NCI-H2107 treated with DMSO at 0.1 percent for 48 hours (cell line): Measurements from ENCODE around the gene LAMB3.
A peak's percentile ranks its signal among the peaks of the same experiment; 100 is the strongest.

Source experiments
- DNase-seq: peaks from one replicate; lab custom pipeline; 2025; ENCODE audit not compliant: unreplicated experiment; lab: John Stamatoyannopoulos, UW

Gene LAMB3

DNA sequence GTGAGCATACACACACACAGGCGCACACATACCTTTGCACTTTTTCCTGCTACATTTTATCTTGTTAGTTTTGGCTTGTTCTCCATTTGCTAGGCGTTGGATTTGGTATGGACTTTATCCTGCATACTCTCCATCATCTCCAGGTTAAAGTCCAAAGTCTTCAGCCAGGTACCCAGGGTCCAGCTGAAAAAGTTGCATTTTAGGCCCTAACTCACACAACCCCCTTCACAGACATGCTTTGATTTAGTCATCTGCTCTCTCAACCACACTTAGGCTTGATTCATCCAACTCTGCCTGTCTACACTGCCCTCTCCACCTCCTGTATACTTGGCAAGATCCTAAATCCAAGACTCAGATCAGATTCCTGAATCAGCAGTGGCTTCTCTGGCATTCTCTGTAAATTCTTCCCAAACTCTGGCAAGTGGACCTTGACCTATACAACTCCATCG lies 10.7 kb upstream of the LAMB3 start:
- DNase-seq: no peak

DNA sequence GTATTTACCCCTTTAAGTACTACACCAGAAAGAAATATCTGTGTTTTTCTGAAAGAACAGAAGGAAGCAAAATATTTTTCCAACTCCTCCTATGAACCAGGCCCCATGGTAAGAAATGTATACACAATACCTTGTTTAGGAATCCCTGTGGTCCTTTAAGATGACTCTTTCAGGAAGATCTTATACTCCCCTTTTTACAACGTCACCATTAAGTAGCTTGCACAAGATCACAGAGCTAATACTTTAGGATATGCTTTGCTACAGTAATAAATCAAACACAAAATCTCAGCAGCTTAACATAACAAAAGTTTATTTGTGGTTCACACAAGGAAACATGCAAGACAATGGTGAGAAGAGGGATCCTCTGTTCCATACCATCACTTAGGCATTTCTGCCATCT lies 8.8 kb upstream of the LAMB3 start:
- no peak for DNase-seq

DNA sequence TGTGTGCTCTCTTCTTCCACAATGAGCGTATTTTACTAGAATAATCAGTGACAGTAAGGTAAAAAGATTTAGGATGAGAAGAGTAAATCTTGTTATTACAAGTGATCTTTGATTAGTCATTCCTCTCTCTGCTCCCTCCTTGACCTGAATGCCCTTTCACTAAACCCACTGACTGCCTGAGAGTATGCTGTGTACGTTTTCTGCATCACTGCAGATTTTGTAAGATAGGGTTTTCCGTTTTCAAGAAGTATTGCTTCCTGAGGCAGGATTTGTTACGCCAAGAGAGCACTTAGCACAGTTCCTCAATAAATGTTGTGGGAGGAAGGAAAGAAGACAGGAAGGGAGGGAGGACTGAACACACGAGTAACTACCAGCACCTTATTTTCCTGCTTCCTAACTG lies 7.7 kb upstream of the LAMB3 start:
- no peak for DNase-seq

DNA sequence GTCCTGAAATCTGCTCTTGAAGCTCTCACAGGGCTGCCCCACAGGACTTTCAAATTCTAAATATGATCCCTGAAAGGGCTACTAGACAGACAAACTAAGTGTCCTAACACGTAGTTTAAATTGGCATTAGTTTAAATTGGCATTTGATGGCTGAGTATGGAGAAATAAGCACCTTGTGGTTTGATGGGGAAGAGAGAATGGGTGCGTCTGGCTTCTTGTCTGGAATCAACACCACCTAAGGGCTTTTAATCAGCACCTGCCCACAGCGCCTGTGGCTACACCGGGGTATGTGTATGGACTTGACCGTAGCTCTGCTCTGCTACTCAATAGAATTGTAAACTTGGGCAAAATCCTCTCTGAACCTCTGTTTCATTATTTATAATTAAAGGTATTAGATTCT lies 5.7 kb upstream of the LAMB3 start:
- peak; percentile 41 for DNase-seq

DNA sequence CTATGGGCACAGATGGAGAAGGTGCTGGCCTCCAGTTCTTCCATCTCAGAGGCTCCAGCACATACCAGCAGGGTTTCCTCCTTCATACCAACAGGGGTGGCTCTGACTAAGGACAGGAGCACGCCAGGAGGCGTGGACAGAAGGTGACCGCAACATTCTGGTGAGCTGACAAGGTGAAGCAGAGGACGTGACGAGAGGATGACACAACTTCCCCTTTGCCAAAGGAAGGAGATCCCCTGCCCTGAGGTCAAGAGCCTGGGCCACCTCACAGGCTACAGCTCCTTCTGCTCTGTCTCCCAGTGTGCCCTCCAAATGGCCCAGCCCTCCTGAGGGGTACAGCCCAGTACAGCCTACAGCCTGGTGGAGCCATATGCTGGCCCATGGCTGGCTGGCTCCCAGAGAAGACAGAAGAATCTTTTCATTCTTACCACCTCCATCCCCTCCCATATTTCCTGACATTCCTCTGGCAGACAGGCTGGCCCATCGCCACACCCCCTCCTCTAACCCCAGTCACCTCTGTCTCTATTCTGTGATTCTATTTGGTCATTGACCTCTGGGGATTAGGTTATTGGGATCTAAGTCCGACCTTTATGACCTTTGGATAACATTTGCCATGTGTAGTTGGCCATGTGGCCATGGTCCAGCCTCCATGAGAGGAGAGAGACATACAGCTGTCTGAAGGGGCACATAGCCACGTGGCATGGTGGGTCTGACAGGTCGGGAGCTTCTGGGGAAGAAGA lies 5.1 kb upstream of the LAMB3 start:
- DNase-seq: no peak

DNA sequence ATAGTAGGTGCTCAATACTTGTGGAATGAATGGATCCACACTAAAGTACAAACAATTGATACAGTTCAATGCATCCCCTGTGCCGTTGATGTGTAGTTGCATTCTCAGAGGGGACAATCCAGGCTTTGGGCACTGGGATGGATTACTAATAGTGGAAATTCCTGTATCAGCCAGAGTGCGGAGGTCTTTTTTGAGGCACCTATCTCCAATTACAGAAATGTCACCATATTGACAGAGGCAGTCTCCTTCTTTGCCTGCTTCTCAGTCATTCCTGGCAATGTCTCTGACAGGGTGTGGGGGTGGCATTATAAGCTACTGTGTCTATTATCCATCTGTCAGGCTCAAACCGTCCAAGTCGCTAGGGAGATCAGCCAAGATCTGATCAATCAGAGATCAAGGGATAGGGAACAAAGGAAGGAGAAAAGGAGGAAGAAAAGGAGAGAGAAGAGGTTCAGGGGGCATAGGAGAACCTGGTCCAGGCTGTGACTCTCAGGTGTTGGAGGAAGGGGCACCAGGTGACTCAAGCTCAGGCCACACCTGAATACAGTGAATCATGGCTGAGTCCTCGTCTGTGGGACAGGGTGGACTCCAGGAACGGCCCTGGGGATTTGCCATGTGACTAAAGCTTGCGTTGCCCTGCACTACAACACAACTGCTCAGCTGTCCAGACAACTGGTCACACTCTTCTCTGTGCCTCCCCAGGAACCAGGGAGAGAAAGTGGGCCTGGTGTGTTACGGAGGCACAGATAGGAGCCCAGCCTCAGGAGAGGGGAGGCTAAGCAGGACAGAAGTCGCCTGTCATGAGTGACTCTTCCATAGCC lies 3.4 kb upstream of the LAMB3 start:
- no peak for DNase-seq

DNA sequence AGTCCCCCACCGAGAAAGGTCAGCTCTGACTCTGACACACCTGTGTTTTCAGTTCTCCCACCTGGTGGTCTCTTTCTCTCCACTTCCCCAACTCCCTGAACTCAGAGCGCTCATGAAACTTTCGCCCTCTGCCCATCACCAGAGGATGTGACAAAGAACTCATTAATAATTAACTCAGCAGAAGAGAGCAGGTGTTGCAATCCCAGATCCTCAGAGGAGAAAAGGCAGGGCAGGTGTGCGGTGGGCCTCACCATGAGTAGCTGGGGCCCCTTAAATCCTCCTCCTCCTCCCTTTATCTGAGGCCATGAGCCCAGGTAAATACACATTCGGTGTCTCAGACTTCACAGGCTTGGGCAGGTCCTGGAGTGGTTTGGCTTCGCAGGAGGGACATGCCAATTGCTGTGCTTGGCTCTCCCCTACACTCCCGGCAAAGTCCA lies 1.7 kb upstream of the LAMB3 start:
- no peak for DNase-seq

DNA sequence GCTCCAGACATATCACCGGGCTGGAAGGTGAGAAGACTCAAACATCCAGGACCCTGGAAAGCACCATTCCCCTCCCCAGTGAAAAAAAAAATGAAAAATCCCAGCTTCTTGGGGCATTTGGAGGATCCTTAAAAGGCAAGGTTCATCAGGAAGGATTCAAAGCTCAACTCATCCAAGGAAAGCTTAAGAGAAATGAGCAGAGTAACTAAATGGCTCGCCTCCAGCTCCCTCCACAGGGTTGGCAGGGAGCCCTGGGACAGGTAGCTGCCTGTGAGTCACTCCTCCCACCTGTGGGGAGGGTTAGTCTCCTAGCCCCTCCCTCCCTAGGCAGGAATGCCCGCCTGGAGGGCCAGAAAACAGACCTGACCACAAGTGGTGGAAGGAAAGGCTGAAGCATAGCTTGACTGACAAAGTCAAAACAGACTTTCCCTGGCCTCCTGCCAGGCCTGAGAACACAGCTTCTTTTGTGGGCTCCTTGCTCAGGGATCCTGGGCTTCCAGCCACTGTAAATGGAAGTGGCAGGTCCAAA lies 712 bp upstream of the LAMB3 start:
- DNase-seq: peak; percentile 92

DNA sequence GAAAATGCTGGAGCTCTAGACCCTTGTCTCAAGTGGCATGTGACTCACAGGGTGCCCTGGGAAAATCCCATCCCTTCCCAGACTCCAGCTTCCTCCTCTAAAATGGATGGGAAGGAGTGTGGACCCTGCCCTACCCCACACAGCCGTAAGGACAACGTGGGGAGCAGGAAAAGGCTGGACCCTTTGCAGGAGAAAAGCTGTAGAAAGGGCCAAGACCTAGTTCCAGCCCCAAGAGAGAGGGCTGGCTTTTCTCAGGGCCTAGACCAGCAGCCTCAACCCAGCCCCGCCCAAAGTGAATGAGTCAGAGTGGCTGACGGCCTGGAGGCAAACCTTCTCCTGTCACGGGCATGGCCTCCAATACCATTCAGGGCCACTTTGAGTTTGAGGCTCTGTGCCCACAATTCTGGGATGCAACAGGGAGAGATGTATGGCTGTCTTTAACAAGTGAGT lies 1.1 kb downstream of the LAMB3 start:
- no peak for DNase-seq

DNA sequence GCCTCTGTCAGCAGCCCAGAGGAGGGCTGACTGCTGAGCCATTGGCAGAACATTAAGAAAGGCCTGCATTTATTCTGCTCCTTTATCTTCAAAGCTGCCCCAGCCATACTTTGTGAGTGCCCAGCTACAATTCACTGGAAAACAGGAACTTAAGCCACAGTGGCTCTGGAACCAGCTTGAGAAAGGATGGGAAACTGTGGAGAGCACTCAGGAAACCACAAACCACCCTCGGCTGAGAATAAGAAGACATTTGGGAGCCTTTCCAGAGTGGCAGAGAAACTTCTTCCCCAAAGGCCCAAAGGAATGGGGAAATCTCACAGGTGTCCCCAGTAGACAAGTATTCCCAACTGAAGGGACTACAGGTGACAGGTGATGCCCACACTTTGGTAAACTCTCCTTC lies 1.8 kb downstream of the LAMB3 start:
- DNase-seq: no peak

DNA sequence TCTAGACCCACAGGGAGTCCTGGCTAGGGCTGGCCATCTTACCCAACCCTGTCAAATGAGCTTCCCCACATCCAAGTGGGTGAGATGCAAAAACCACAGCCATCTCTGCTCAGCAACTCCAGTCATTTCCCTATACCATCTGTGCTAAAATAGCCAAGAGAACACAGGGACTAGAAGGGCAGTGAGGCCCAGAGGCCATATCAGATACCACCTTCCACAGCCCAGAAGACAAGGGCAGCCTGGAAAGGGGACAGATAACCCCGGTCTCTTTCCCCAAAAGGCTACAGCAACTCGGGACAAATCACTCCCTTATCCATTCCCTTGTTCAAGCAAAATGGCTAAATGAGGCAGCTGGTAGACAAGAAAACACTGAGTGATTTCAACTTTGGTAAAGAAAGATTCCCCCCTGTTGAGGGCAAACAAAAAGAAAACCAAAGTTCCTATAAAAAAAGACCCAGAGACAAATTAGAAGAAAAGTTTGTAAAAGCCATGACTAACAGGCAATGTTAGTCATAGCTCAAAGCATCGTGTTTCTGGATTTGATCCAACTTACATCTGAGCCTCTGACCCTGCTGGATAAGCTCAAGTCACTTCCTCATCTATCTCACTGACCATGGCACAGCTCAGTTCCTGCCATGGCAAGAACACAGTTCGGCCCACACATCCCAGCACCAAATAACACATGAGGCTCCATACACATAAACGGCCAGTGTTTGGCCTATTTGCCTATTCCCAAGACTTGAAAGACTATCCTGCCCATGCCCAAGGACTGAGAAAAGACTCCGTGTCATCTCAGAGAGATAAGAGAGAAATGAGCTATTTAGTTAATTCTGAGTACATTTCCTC lies 3.1 kb downstream of the LAMB3 start:
- no peak for DNase-seq

DNA sequence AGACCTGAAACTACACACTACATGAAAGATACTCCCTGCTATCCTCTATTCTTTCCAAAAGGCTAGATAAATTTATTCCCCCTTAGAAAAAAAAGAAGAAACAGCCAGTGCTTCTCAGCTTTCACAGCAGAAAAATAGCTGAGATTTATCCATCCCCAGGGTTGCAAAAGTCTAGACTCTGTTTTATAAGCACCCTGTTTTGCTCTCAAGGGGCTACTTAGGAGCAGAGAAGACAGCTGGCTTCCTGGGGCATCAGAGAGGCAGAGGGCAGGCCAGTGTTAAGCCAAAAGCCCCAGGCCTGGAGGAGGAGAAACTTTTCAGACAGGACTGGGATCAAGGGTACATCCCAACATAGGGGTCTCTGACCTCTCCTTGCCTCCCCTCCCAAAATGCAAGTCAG lies 3.9 kb downstream of the LAMB3 start:
- DNase-seq: no peak

DNA sequence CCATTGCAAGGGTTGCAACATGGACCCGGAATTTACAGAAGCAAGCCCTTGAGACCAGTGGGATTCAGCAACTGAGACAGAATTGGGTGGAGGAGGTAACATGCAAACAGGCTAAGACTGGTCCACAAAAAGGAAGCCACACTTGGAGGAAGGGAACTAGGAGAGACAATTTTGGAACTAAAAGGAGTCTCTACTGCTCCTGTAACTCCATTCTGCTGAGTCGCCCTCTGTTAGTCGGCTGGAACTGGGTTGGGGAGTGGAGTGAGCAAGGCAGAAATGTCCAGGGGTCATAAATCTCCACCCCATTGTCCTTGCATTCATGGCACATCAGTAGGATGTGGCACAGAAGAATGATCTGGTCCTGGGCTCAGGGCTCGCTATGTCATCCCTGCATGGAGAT lies 5.1 kb downstream of the LAMB3 start:
- DNase-seq: no peak

DNA sequence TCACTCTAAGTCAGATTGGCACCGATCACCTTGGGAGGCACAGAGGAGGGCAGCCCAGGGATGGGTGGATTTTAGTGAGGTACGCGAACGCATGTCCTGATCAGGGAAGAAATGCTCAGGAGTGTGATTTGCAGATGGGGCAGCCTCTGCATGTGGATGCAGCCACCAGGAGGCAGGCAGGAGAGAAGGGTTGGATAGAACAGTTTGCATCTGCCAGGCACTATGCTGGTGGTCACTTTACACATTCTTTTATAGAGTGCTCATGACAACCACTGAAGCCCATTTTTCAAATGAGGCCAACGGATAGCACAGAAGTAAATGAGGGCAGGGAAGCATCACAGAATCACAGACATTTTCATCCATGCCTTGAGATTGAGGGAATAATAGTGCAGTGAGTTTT lies 5.7 kb downstream of the LAMB3 start:
- no peak for DNase-seq

DNA sequence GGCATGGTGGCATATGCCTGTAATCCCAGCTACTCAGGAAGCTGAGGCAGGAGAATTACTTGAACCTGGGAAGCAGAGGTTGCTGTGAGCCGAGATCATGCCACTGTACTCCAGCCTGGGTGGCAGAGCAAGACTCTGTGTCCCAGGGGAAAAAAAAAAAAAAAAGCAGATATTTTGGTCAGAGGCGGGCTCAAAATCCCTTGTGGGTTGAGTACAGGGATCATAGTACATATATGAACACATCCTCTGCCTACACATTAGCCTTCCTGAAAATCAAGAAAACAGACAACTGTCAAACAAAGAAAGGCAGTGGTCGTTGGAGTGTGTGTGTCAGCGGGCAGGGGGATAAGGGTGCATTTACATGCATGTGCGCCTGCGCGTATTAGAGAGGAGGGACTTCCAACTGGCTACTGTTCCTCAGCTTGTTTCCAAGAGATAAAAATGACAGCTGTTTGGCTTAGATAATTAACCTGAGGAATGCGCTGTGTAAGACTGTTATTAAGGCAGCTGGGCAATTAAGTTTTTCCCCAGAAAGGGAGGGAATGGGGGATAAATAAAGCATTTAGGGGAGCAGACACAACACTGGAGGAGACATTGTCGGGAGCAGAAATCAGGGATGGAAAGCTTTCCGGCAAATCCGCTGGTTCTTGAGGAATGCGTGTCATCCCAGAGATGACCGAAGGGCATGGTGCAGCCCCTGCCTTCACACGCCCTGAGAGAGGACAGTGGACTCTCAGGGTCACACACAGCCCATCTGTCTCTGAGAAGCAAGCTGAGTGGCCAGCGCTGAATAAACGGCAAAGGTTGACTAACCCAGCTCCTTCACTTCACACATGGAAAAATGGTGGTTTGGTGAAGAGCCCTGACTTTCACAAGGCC lies 6.4 kb downstream of the LAMB3 start:
- no peak for DNase-seq

DNA sequence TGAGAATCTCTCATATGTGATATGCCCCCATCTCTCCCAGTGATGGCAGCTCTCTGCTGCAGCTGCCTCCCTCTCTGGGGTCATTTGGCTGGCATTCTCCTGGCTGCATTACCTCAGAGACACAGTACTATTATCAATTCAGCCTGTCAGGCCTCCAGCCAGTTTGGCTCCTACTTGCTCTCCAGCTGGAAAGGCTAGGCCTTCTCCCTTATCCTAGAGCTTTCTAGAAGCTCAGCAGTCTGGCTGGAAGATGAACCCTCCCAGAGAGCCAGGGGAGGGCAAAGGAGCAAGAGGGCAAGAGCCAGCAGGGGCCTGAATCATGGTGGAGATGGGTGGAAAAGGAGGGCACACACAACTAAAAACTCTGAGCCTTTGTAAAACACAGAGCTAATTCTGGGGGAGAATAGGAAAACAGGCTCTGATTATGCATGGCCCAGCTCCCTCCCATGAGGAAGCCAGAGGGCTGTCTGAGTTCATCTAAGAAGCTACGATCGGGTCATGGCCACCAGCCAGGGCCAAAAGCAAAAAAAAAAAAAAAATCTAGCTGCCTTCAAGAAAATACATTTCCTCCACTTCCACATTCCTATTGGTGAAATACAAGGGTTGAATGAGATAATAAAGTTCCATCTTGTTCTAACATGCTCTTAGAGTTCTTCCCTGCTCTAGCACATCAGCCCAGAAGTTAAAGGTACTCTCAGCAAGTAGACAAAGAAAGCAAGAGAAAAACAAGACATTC lies 8.8 kb downstream of the LAMB3 start:
- DNase-seq: no peak

DNA sequence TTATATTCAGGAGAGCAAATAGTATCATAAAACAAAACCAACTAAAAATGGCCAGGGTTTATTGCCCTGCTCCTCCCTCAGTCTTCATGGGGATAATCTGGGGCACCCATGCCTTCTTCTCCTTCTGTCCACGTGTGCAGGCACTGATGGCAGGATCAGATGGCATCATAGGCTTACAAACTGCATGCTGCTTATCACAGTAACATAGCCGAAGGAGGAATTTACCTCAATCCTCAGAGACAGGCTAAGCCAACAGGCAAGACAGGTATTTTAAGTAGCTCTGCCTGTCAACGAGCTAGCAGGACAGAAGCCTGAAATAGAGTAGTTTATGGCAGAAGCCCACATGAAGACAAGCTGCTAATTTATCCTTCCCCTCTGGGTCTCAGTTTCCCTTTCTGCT lies 9.4 kb downstream of the LAMB3 start:
- DNase-seq: no peak

DNA sequence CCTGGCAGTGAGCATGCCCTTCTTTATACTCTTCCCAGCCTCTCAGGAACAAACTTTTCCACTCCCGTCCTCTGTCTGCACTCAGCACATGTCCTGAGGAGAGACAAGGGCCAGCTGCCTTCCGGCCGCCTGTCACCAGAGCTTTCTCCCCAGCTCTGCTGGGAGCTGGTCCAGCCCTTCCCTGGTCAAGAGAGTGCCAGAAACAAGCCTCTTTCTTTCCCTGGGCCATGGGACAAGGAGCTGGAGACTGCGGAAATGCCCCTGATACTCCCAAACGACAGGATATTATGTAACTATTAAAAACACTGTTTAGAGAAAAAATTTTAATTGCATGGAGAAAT lies 10.4 kb downstream of the LAMB3 start:
- no peak for DNase-seq

DNA sequence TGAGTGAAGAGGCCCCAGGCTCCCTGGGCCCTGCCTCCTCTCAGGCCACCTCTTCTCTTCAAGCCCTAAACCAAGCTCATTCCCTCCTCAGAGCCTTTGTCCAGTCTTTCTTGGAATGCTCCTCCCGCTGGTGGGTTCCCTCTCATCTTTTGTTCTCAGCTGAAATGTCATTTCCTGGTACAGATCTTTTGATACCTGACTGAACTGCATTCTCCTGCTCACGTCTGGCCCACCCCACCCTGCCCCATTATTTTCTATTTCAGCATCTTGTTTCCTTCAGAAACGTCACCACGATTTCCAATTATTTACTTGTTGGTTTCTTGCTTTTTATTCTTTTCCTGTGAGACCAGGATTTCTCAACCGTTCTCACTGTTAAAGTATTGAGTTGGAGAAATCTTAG lies 16.4 kb downstream of the LAMB3 start:
- no peak for DNase-seq
